HUES64 (cell line): ENCODE results near the gene LTBP1.

Experiments used
- H3K27ac ChIP-seq: 2 replicates; pipeline ENCODE4 v1.7.0; 2013; ENCODE audit warnings: low read depth, low read length, inconsistent platforms
- H3K27me3 ChIP-seq: 2 replicates; pipeline ENCODE4 v1.6.1; 2013; ENCODE audit warnings: mild to moderate bottlenecking, low read length; ENCODE audit not compliant: insufficient read depth
- H3K36me3 ChIP-seq: 2 replicates; pipeline ENCODE4 v1.6.1; 2013; ENCODE audit warnings: mild to moderate bottlenecking, low read length; ENCODE audit not compliant: insufficient read depth
- H3K4me1 ChIP-seq: 2 replicates; pipeline ENCODE4 v1.6.1; 2013; ENCODE audit warnings: mild to moderate bottlenecking, low read length, moderate library complexity; ENCODE audit not compliant: insufficient read depth
- H3K4me3 ChIP-seq: 2 replicates; pipeline ENCODE4 v1.5.1; 2013; ENCODE audit warnings: mild to moderate bottlenecking, low read length, moderate library complexity
- H3K9ac ChIP-seq: 2 replicates; pipeline ENCODE4 v1.6.1; 2013; ENCODE audit warnings: mild to moderate bottlenecking, low read depth, low read length
- H3K9me3 ChIP-seq: 2 replicates; pipeline ENCODE4 v1.6.1; 2013; ENCODE audit warnings: low read depth, low read length; ENCODE audit not compliant: insufficient read depth
- WGBS: fragments of 150-250, 120-280 bp; methylation state at CpG from one replicate; pipeline ENCODE4 v1.1.7; 2013; ENCODE audit warnings: missing lambda C conversion rate; 5-methylcytosine and 5-hydroxymethylcytosine counted together

Gene LTBP1

GRCh38 chr2:33029459-33029858 lies 82.7 kb downstream of the LTBP1 start:
- H3K9ac ChIP-seq: no peak overlapping the region
- no peak overlapping the region; the same call in 1 of the 2 replicates for H3K27ac ChIP-seq
- no peaks in the 10 kb centered on the region for H3K36me3 ChIP-seq
- H3K4me3 ChIP-seq: no peak overlapping the region
- 89% methylated on average over 3 of the region's 3 CpGs for WGBS
- 0 out of 2 replicates have a peak, but pooled peaks cover 4% of the 10 kb centered on the region for H3K9me3 ChIP-seq
- peaks cover 15% of the 10 kb centered on the region; the same call in 1 of the 2 replicates for H3K4me1 ChIP-seq
- no peaks in the 10 kb centered on the region for H3K27me3 ChIP-seq

GRCh38 chr2:33029926-33030325 lies 83.2 kb downstream of the LTBP1 start:
- peaks cover 15% of the 10 kb centered on the region; the same call in 1 of the 2 replicates for H3K4me1 ChIP-seq
- no peaks in the 10 kb centered on the region for H3K27me3 ChIP-seq
- H3K9ac ChIP-seq: no peak overlapping the region
- WGBS: 83% methylated on average over 4 of the region's 4 CpGs
- 0 out of 2 replicates have a peak, but pooled peaks cover under 1% of the 10 kb centered on the region for H3K9me3 ChIP-seq
- no peaks in the 10 kb centered on the region for H3K36me3 ChIP-seq
- no peak overlapping the region; the same call in 1 of the 2 replicates for H3K27ac ChIP-seq
- H3K4me3 ChIP-seq: no peak overlapping the region

DNA sequence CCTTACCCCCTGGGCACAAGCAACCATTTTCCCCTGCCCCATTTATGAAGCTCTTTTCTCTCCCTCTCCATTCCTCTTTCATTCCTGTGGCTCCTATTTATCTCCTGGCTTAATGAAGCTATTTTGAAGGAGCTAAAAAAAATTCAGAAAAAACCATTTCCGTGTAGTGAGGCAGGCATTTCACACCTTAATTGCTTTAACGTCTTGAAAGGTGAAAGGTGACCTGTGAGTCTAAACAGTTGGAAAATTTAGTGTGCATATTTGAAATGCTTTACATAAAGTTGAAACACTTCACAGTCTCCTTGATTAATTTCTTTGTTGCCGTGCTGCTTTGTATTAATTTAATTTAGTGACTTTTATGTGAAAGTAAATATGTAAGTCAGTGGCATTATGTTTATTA lies 83.6 kb downstream of the LTBP1 start:
- WGBS: 82% methylated on average over 3 of the region's 3 CpGs
- no peak overlapping the region for H3K9ac ChIP-seq

GRCh38 chr2:33032245-33032644 lies 85.5 kb downstream of the LTBP1 start:
- 98% methylated on average over 2 of the region's 2 CpGs for WGBS
- no peak overlapping the region for H3K9ac ChIP-seq
- H3K36me3 ChIP-seq: no peaks in the 10 kb centered on the region
- H3K4me1 ChIP-seq: peaks cover 15% of the 10 kb centered on the region; the same call in 1 of the 2 replicates
- no peak overlapping the region for H3K4me3 ChIP-seq
- no peak overlapping the region for H3K27ac ChIP-seq
- no peaks in the 10 kb centered on the region for H3K9me3 ChIP-seq
- no peaks in the 10 kb centered on the region for H3K27me3 ChIP-seq

More for the DNA sequence above, 83.6 kb downstream of the LTBP1 start:
- Histone ChIP-seq H3K36me3 (no peaks in the 10 kb centered on the region), H3K27me3 (no peaks in the 10 kb centered on the region), H3K4me1 (peaks cover 15% of the 10 kb centered on the region; the same call in 1 of the 2 replicates), H3K27ac (no peak overlapping the region), H3K4me3 (no peak overlapping the region), H3K9me3 (no peaks in the 10 kb centered on the region)

DNA sequence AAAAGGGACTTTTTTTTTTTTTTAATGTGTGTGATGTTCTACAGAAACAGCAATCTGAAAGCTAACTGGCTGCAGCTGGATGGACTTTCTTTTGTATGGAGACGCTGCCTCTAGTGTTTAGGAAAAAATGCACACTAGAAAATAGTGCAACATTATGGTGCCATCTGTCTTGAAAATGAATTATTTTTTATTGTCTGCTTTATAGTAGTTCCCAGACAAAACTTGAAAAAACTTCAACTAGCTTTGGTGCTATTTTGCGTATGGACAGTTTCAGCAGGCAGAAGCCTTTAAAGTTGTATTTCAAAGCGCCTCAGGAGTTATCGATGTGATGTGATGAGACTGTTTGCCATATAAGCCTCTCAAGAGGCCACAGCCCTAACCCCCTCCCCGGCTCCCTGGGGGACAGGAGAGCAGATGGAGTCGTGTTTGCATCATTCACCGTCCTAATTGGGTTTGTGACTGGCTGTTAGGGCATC lies 86.9 kb downstream of the LTBP1 start:
- Histone ChIP-seq H3K9ac (no peak overlapping the region), H3K4me3 (no peak overlapping the region), H3K9me3 (no peaks in the 10 kb centered on the region), H3K4me1 (peaks cover 15% of the 10 kb centered on the region; the same call in 1 of the 2 replicates), H3K27ac (no peak overlapping the region), H3K36me3 (no peaks in the 10 kb centered on the region), H3K27me3 (no peaks in the 10 kb centered on the region)
- 71% methylated on average over 7 of the region's 7 CpGs for WGBS

DNA sequence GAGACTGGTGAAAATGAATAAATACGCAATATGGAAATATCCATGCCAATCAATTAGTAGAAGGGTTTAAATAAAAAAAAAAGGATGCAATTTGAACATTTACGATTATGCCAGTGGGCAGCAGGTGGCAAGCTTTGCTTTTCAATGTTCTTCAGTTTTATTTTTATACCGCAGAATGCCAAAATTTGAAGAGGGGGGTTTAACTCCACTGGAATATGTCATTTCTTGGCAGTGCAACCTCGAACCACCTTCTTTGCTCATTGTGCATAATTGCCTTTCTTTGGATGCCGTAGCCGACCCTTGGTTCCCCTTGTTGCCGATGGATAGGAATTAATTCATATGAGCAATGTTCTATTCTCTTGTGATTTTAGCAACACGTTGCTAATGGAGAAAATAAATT lies 88.0 kb downstream of the LTBP1 start:
- Histone ChIP-seq H3K36me3 (no peaks in the 10 kb centered on the region), H3K27ac (no peak overlapping the region), H3K27me3 (no peaks in the 10 kb centered on the region), H3K9me3 (no peaks in the 10 kb centered on the region), H3K4me1 (peaks cover 15% of the 10 kb centered on the region; the same call in 1 of the 2 replicates), H3K4me3 (no peak overlapping the region), H3K9ac (no peak overlapping the region)
- WGBS: 95% methylated on average over 8 of the region's 8 CpGs

- Histone ChIP-seq H3K9ac (no peak overlapping the region), H3K27me3 (no peaks in the 10 kb centered on the region), H3K9me3 (no peaks in the 10 kb centered on the region), H3K4me3 (no peak overlapping the region), H3K4me1 (peaks cover 8% of the 10 kb centered on the region; the same call in 1 of the 2 replicates), H3K36me3 (no peaks in the 10 kb centered on the region), H3K27ac (no peak overlapping the region)
- 91% methylated on average over 4 of the region's 4 CpGs for WGBS
Measured at GRCh38 chr2:33038230-33038629, 91.5 kb downstream of the LTBP1 start.

DNA sequence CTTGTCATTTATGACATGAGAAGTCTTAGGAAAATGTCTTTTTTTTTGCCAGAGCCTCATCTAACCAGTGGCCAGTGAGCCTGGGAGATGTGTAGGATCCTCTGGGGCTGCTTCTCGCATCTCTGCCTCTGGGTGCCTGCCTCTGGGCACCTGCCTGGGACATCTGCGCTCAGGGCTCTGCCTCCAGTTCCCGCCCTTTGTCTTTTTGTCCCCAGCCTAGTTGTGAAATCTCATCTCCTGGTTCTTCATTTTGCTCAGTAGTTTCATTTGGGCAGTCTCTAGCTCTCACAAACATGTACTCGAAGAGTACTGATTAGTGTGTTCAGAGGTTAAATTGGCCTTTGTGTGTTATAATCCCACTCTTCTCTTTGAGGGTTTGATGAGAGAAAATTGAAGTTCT lies 92.0 kb downstream of the LTBP1 start:
- H3K27me3 ChIP-seq: no peaks in the 10 kb centered on the region
- 94% methylated on average over 4 of the region's 4 CpGs for WGBS
- H3K4me1 ChIP-seq: peaks cover 3% of the 10 kb centered on the region; the same call in 1 of the 2 replicates
- H3K36me3 ChIP-seq: no peaks in the 10 kb centered on the region
- H3K9ac ChIP-seq: no peak overlapping the region
- H3K9me3 ChIP-seq: no peaks in the 10 kb centered on the region
- H3K4me3 ChIP-seq: no peak overlapping the region
- H3K27ac ChIP-seq: no peak overlapping the region

DNA sequence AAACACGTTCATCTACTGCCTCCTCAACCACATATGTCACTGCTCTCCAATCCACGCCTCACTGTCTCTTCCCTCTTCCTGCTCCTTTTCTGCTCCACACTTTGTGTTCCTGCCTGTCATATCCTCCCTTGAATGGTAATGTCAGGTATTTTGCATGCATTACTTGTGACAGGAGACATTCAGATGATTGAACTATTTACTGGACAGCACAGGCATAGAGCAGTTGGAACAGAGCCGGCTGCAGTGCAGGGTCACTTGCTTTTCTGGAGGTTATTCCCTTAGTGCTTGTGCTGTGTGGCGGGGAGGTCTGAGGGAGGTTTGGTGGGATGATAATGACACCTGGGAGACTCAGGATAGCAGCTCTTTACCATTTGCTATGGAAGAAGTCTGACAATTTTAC lies 93.8 kb downstream of the LTBP1 start:
- H3K4me1 ChIP-seq: no peaks in the 10 kb centered on the region
- no peak overlapping the region for H3K9ac ChIP-seq
- no peak overlapping the region for H3K4me3 ChIP-seq
- no peak overlapping the region for H3K27ac ChIP-seq
- WGBS: 95% methylated on average over 4 of the region's 4 CpGs
- no peaks in the 10 kb centered on the region for H3K9me3 ChIP-seq
- H3K27me3 ChIP-seq: no peaks in the 10 kb centered on the region
- H3K36me3 ChIP-seq: no peaks in the 10 kb centered on the region

DNA sequence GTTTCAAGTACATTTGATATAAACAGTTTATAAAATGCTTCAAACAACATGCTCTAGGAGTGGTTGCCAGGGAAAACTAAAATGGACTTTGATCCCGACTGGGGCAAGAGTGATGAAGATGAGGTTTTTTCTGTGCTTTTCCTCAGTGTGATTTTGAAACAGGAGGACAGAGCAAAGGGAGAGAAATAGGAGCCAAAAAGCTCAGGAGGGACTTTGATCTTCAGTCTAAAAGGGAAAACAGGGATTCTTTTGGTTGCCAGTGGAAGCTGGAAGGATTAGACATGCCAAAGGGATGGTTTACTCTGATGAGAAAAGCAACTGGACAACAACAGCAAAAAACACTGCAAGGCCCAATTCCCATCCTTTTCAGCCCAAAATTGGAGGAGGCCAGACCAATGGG lies 95.5 kb downstream of the LTBP1 start:
- Histone ChIP-seq H3K27ac (no peak overlapping the region), H3K4me3 (no peak overlapping the region), H3K9ac (no peak overlapping the region), H3K9me3 (no peaks in the 10 kb centered on the region), H3K36me3 (no peaks in the 10 kb centered on the region), H3K27me3 (no peaks in the 10 kb centered on the region), H3K4me1 (no peaks in the 10 kb centered on the region)
- WGBS: 87% methylated on average over 1 of the region's 1 CpG

DNA sequence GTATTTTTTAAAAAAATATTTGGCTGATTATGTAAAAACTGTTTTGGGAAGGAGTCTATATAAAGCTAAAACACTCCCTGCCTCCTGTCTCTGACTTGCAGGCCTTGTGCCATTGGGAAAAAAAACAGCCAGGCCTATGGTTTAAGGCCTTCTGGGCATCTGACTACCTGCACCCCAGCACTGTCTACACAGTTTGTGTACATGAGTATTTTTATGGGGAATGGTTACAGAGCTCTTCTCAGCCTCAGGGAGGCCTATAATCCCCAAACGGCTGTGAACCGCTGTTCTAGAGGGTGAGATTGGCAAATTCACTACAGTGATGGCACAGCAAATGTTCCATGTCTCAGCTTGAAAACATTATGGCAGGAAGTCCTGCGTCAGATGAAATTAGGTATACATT lies 96.1 kb downstream of the LTBP1 start:
- 98% methylated on average over 3 of the region's 3 CpGs for WGBS
- no peak overlapping the region for H3K27ac ChIP-seq
- no peak overlapping the region for H3K9ac ChIP-seq

DNA sequence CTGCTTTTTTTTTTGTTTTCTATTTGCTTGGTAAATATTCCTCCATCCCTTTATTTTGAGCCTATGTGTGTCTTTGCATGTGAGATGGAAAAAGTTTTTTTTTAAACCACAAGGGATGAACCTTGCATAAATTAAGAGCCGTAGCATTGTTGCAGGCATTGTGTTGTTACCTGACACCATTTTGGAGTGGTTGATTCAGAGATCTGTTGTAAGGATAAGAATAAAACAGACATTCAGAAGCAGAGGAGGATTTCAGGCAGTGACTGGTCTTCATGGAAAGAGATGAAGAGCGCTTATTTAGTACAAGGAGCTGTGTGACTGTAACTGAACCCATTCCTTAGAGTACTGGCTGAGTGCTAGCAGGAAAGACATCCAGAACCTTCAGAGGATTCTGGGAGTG lies 101.2 kb downstream of the LTBP1 start:
- Histone ChIP-seq H3K9ac (no peak overlapping the region), H3K9me3 (no peaks in the 10 kb centered on the region), H3K36me3 (no peaks in the 10 kb centered on the region), H3K27me3 (no peaks in the 10 kb centered on the region), H3K4me1 (peaks cover 9% of the 10 kb centered on the region; the same call in 1 of the 2 replicates), H3K4me3 (no peak overlapping the region), H3K27ac (no peak overlapping the region)
- 40% methylated on average over 2 of the region's 2 CpGs for WGBS

More for the DNA sequence above, 96.1 kb downstream of the LTBP1 start:
- no peaks in the 10 kb centered on the region for H3K4me1 ChIP-seq
- H3K36me3 ChIP-seq: no peaks in the 10 kb centered on the region
- no peak overlapping the region for H3K4me3 ChIP-seq
- no peaks in the 10 kb centered on the region for H3K9me3 ChIP-seq
- no peaks in the 10 kb centered on the region for H3K27me3 ChIP-seq
